ENCODE measurements around the gene MECP2.

MECP2 gene

GRCh38 chrX:154032653-154033052, 64.9 kb downstream of the MECP2 start:
- TF ChIP-seq SIN3A (IDR thresholded peaks at IDR 0.05; ENCODE audit: borderline replicate concordance, insufficient read depth, low read length) = no peak
- TF ChIP-seq TAF1 (IDR thresholded peaks at IDR 0.05; ENCODE audit: borderline replicate concordance, insufficient read depth, low read length) = no peak
- TF ChIP-seq FOXP2 (optimal IDR thresholded peaks at IDR 0.05; ENCODE audit: borderline replicate concordance, extremely low read depth, extremely low read length, insufficient read depth) = no peak

GRCh38 chrX:154032160-154032559, 65.4 kb downstream of the MECP2 start:
- TF ChIP-seq SIN3A (IDR thresholded peaks at IDR 0.05; ENCODE audit: borderline replicate concordance, insufficient read depth, low read length) (no peak), REST (IDR thresholded peaks at IDR 0.05; ENCODE audit: insufficient read depth in 1 of 2, low read depth in 2 of 2, low read length in 2 of 2) (no peak), POLR2AphosphoS5 (IDR thresholded peaks at IDR 0.05; ENCODE audit: low read depth, low read length) (no peak), FOXP2 (optimal IDR thresholded peaks at IDR 0.05; ENCODE audit: borderline replicate concordance, extremely low read depth, extremely low read length, insufficient read depth) (no peak), TAF1 (IDR thresholded peaks at IDR 0.05; ENCODE audit: borderline replicate concordance, insufficient read depth, low read length) (no peak)

- no peak for TF ChIP-seq POLR2AphosphoS5 (IDR thresholded peaks at IDR 0.05; ENCODE audit: low read depth, low read length)
- no peak for TF ChIP-seq SIN3A (IDR thresholded peaks at IDR 0.05; ENCODE audit: borderline replicate concordance, insufficient read depth, low read length)
- TF ChIP-seq FOXP2 (optimal IDR thresholded peaks at IDR 0.05; ENCODE audit: borderline replicate concordance, extremely low read depth, extremely low read length, insufficient read depth) = no peak
- TF ChIP-seq REST (IDR thresholded peaks at IDR 0.05; ENCODE audit: insufficient read depth in 1 of 2, low read depth in 2 of 2, low read length in 2 of 2) = no peak
- TF ChIP-seq TAF1 (IDR thresholded peaks at IDR 0.05; ENCODE audit: borderline replicate concordance, insufficient read depth, low read length) = no peak
Observed at GRCh38 chrX:154030715-154031305, 66.7 kb downstream of the MECP2 start.

- no peak for TF ChIP-seq TAF1 (IDR thresholded peaks at IDR 0.05; ENCODE audit: borderline replicate concordance, insufficient read depth, low read length)
- TF ChIP-seq REST (IDR thresholded peaks at IDR 0.05; ENCODE audit: insufficient read depth in 1 of 2, low read depth in 2 of 2, low read length in 2 of 2) = no peak
- TF ChIP-seq SIN3A (IDR thresholded peaks at IDR 0.05; ENCODE audit: borderline replicate concordance, insufficient read depth, low read length) = no peak
- TF ChIP-seq POLR2AphosphoS5 (IDR thresholded peaks at IDR 0.05; ENCODE audit: low read depth, low read length) = no peak
- TF ChIP-seq FOXP2 (optimal IDR thresholded peaks at IDR 0.05; ENCODE audit: borderline replicate concordance, extremely low read depth, extremely low read length, insufficient read depth) = no peak
Observed at GRCh38 chrX:154030266-154030665, 67.3 kb downstream of the MECP2 start.

- TF ChIP-seq POLR2AphosphoS5 (IDR thresholded peaks at IDR 0.05; ENCODE audit: low read depth, low read length) = no peak
- no peak for TF ChIP-seq TAF1 (IDR thresholded peaks at IDR 0.05; ENCODE audit: borderline replicate concordance, insufficient read depth, low read length)
- no peak for TF ChIP-seq SIN3A (IDR thresholded peaks at IDR 0.05; ENCODE audit: borderline replicate concordance, insufficient read depth, low read length)
- TF ChIP-seq FOXP2 (optimal IDR thresholded peaks at IDR 0.05; ENCODE audit: borderline replicate concordance, extremely low read depth, extremely low read length, insufficient read depth) = no peak
- no peak for TF ChIP-seq REST (IDR thresholded peaks at IDR 0.05; ENCODE audit: insufficient read depth in 1 of 2, low read depth in 2 of 2, low read length in 2 of 2)
Observed at GRCh38 chrX:154029439-154029838, 68.1 kb downstream of the MECP2 start.

All from PFSK-1 (cell line).